ENCODE measurements around the gene GGACT. TPM values are rescaled to one million over a fixed set of nuclear protein-coding genes. Genes with fewer than 3 reads are reported as not detected.

GGACT gene
- total RNA-seq, 1 experiment from 2014 or later, result 2.6 TPM

DNA sequence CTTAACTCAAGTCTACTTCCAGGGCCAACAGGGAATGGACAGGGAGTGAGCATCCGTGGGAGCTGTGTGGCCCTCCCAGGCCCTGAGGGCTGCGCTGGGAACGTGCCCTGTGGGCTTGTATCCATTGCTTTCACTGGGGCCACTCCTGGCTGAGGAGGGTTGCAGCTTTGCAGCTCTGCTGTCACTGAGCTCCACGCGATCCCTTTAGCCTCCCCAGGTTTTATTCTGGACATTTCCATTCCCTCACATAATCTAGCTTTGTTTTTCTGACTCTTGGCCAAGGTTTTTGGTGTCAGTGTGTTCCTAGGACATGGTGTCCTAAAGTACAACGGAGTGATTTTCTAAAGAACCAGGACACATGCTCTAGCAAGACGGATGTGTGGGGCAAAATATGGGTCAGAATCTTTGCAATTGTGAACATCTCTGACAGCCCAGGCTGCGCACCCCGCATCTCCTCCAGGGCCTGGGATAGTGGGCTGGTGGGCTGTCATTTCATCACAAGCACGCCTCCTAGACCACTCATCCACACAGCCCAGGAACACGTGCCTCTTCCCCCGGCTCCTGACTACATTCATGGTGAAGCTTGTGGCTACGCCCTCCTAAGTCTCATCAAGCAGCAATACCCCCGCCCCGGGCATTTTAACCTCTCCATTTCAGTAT, 28.0 kb downstream of the GGACT start:
- H3K36me3 Mint-ChIP-seq (ENCODE audit: insufficient read depth, unreplicated experiment), result no peaks in the 10 kb centered on the region
- no TSS peak for BruUV-seq (replicated peaks)
- H3K9me3 Mint-ChIP-seq (ENCODE audit: low read depth, unreplicated experiment), result no peaks in the 10 kb centered on the region
- H3K4me3 Mint-ChIP-seq (ENCODE audit: low read depth, unreplicated experiment), result no peak overlapping the region
- no peak overlapping the region for H3K27ac Mint-ChIP-seq (ENCODE audit: unreplicated experiment)
- intact Hi-C loops (cut with micrococcal nuclease; ENCODE audit: unreplicated experiment), result no loop called here
- CTCF ChIA-PET, result no interaction called here
- DNase-seq, result no peak
- TF ChIP-seq, protein P1, sequence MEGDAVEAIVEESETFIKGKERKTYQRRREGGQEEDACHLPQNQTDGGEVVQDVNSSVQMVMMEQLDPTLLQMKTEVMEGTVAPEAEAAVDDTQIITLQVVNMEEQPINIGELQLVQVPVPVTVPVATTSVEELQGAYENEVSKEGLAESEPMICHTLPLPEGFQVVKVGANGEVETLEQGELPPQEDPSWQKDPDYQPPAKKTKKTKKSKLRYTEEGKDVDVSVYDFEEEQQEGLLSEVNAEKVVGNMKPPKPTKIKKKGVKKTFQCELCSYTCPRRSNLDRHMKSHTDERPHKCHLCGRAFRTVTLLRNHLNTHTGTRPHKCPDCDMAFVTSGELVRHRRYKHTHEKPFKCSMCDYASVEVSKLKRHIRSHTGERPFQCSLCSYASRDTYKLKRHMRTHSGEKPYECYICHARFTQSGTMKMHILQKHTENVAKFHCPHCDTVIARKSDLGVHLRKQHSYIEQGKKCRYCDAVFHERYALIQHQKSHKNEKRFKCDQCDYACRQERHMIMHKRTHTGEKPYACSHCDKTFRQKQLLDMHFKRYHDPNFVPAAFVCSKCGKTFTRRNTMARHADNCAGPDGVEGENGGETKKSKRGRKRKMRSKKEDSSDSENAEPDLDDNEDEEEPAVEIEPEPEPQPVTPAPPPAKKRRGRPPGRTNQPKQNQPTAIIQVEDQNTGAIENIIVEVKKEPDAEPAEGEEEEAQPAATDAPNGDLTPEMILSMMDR (IDR thresholded peaks at IDR 0.05; ENCODE audit: unreplicated experiment), result no peak
- no peaks in the 10 kb centered on the region for H3K4me1 Mint-ChIP-seq (ENCODE audit: low read depth, unreplicated experiment)
- no peaks in the 10 kb centered on the region for H3K27me3 Mint-ChIP-seq (ENCODE audit: unreplicated experiment)

- CTCF ChIA-PET, result no interaction called here
- H3K27me3 Mint-ChIP-seq (ENCODE audit: unreplicated experiment), result no peaks in the 10 kb centered on the region
- BruUV-seq (replicated peaks), result no TSS peak
Measured at GRCh38 chr13:100559886-100560285, 28.7 kb downstream of the GGACT start.

DNA sequence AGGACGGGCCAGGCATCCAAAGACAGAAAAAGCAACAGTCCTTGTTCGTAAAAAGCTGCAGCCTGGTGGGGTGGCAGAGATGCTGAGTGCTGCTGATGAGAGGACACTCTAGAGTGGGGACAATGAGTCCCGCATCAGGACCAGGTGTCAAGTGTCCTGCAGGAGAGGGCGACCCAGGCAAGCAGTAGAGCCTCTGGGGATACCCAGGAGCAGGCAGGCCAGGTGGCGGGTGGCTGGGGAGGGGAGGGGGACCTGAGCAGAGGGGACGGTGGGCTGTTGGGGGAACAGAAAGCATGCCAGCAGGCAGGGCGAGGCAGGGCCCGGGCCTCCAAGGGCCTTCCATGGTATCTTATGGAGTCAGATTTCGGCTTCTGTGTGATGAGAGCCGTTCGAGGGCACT, 35.8 kb downstream of the GGACT start:
- H3K27ac Mint-ChIP-seq (ENCODE audit: unreplicated experiment), result no peak overlapping the region
- H3K36me3 Mint-ChIP-seq (ENCODE audit: insufficient read depth, unreplicated experiment), result no peaks in the 10 kb centered on the region
- TF ChIP-seq, protein P1 (IDR thresholded peaks at IDR 0.05; ENCODE audit: unreplicated experiment), result no peak
- no peaks in the 10 kb centered on the region for H3K9me3 Mint-ChIP-seq (ENCODE audit: low read depth, unreplicated experiment)
- H3K4me3 Mint-ChIP-seq (ENCODE audit: low read depth, unreplicated experiment), result no peak overlapping the region
- H3K4me1 Mint-ChIP-seq (ENCODE audit: low read depth, unreplicated experiment), result no peaks in the 10 kb centered on the region
- H3K27me3 Mint-ChIP-seq (ENCODE audit: unreplicated experiment), result no peaks in the 10 kb centered on the region
- intact Hi-C loops (cut with micrococcal nuclease; ENCODE audit: unreplicated experiment), result no loop called here
- BruUV-seq (replicated peaks), result no TSS peak
- no peak for DNase-seq
- CTCF ChIA-PET, result no interaction called here

More at GRCh38 chr13:100559886-100560285, 28.7 kb downstream of the GGACT start:
- no peak overlapping the region for H3K27ac Mint-ChIP-seq (ENCODE audit: unreplicated experiment)
- intact Hi-C loops (cut with micrococcal nuclease; ENCODE audit: unreplicated experiment), result no loop called here
- H3K36me3 Mint-ChIP-seq (ENCODE audit: insufficient read depth, unreplicated experiment), result no peaks in the 10 kb centered on the region
- no peak overlapping the region for H3K4me3 Mint-ChIP-seq (ENCODE audit: low read depth, unreplicated experiment)
- TF ChIP-seq, protein P1 (IDR thresholded peaks at IDR 0.05; ENCODE audit: unreplicated experiment), result no peak
- DNase-seq, result no peak
- H3K9me3 Mint-ChIP-seq (ENCODE audit: low read depth, unreplicated experiment), result no peaks in the 10 kb centered on the region
- H3K4me1 Mint-ChIP-seq (ENCODE audit: low read depth, unreplicated experiment), result no peaks in the 10 kb centered on the region

GRCh38 chr13:100549316-100549715, 39.3 kb downstream of the GGACT start:
- Mint-ChIP-seq H3K27me3 (ENCODE audit: unreplicated experiment) (no peaks in the 10 kb centered on the region), H3K9me3 (ENCODE audit: low read depth, unreplicated experiment) (no peaks in the 10 kb centered on the region), H3K4me1 (ENCODE audit: low read depth, unreplicated experiment) (no peaks in the 10 kb centered on the region), H3K36me3 (ENCODE audit: insufficient read depth, unreplicated experiment) (no peaks in the 10 kb centered on the region), H3K4me3 (ENCODE audit: low read depth, unreplicated experiment) (no peak overlapping the region), H3K27ac (ENCODE audit: unreplicated experiment) (no peak overlapping the region)
- DNase-seq, result no peak
- TF ChIP-seq, protein P1 (IDR thresholded peaks at IDR 0.05; ENCODE audit: unreplicated experiment), result no peak
- CTCF ChIA-PET, result no interaction called here
- BruUV-seq (replicated peaks), result no TSS peak
- intact Hi-C loops (cut with micrococcal nuclease; ENCODE audit: unreplicated experiment), result no loop called here

Measured in Calu3 (cell line).